HG02852 (cell line): Measurements from ENCODE around the gene ARHGAP27.
A peak's percentile ranks its signal among the peaks of the same experiment; 100 is the strongest.
"Not testable (repeated sequence)": the region's sequence is repeated elsewhere in the genome, so short reads cannot be mapped to it uniquely, and the experiment has no call there.

Experiments
- ATAC-seq: cut with Tn5 transposase; IDR thresholded peaks from one replicate; pipeline ENCODE4 v1.9.1; 2021; ENCODE audit warnings: mild to moderate bottlenecking, moderate library complexity; ENCODE audit not compliant: unreplicated experiment

The ARHGAP27 gene

GRCh38 chr17:45447650-45448049 is 15.0 kb upstream of the ARHGAP27 start:
- ATAC-seq: not testable (repeated sequence)

DNA sequence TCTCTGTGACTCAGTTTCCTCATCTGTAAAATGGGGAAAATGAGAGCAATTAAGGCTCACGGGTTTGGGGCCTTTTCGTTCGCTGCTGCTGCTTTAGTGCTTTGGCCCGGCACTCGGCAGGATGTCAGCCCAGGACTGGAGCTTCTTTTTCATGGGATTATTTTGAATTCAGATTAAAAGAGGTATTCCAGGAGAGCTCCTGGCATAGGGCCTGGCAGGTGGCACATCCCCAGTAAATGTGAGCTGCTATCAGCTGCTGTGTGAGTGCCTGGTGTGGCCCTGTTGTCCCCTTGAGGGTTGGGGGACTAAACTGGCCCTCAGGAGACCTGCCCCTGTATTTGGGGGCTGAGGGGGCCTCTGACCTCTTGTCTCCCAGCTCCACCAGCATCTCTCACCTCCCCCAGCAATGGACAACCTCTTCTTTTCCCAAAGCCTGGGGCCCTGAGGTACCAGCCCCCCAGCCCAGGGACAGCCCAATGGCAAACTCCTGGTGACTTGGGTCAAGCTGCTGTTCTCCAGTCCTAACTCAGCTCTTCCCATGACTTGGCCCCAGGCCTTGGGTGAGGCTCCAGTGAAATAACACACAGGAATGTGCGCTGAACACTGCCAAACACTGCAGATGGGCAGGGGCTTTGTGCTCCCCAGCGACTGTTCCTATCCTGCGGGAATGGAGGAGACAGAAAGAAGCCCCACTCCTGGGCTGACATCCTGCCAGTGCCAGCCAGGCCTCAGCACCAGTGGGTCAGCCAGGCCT is 14.4 kb upstream of the ARHGAP27 start:
- ATAC-seq: not testable (repeated sequence)

GRCh38 chr17:45445901-45446743 is 13.5 kb upstream of the ARHGAP27 start:
- ATAC-seq: not testable (repeated sequence)

GRCh38 chr17:45444856-45445820 is 12.5 kb upstream of the ARHGAP27 start:
- ATAC-seq: not testable (repeated sequence)

DNA sequence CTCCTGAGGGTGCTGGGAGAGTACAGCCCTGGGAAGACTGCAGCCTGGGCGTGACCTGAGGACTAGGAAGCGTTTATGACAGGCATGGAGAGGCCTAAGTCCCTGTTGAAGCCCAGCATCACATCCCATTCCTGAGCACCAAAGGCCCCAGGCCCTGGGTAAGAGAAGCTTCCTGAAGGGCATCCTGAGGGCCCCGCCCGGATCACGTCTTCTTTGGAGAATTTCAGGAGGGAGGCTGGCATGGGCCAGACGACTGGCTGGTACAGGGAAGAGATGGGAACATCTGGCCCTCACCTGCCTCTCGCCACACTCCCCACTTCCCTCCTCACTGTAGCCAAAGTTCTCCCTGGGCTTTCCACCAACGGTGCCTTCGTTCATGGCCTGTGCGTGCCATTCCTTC is 11.6 kb upstream of the ARHGAP27 start:
- not testable (repeated sequence) for ATAC-seq

- ATAC-seq: not testable (repeated sequence)
Measured at GRCh38 chr17:45443371-45444260, 10.9 kb upstream of the ARHGAP27 start.

GRCh38 chr17:45441526-45442310 is 9.0 kb upstream of the ARHGAP27 start:
- ATAC-seq: no peak

DNA sequence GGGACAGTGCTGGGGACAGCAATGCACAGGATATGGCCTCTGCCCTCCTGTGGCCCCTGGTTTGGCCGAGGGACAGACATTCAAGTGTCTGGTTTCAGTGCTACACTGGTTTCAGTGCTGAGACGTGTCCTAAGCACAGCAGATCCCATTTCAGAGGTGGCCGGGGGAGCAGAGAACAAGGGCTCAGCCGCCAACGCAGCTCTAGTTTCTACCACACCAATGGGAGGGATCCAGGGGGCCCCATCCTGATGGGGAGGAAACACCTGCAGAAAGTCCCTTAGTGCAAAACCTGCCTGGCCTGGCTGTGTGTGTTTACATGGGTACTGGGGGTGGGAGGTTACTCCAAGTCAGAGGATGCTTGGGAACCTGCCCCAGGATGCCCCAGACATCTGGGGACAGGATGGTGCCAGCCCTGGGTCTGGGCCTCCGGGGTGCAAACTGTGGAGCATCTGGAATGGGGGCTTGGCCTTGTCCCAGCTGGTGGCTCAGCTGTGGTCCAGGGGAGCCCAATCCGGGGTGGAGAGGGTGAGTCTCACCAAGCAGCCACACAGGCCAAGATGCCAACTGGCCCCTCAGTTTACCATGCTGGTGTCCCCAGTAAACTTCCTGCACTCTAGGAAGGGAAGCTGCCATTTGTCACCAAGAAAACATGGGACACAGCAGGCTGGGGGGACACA is 8.3 kb upstream of the ARHGAP27 start:
- ATAC-seq: peak; percentile 84

- no peak for ATAC-seq
Measured at GRCh38 chr17:45440161-45440778, 7.6 kb upstream of the ARHGAP27 start.

- ATAC-seq: no peak
Measured at GRCh38 chr17:45438931-45439610, 6.4 kb upstream of the ARHGAP27 start.

- ATAC-seq: no peak
Measured at GRCh38 chr17:45437465-45438283, 5.0 kb upstream of the ARHGAP27 start.

GRCh38 chr17:45436625-45437464 is 4.2 kb upstream of the ARHGAP27 start:
- ATAC-seq: no peak

- no peak for ATAC-seq
Measured at GRCh38 chr17:45436161-45436560, 3.5 kb upstream of the ARHGAP27 start.

GRCh38 chr17:45435481-45435880 is 2.8 kb upstream of the ARHGAP27 start:
- no peak for ATAC-seq

DNA sequence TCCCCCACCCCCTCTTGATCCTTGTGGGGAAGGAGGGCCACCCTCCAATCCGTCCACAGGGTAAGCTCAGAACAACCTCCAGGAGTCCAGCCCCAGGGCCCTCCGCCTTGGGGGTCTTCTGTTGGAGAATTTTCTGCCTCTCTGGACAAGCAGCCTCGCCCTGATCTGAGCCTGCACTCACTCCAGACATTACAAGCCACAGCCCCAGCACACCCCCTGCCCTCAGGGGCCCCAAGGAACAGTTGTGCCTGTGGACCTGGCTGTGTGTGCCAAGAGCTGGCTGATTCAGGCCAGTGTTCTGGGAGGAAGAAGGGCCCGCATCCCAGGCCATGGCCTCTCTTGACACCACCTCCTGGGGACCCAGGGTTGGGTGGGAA is 477 bp upstream of the ARHGAP27 start:
- no peak for ATAC-seq
